Hypothalamus (tissue), 51 donors: ENCODE results near the gene GRIP2.

ENCODE experiments used
- DNase-seq, 51 donors: peaks; one replicate each; lab custom pipeline; 2025; lab: John Stamatoyannopoulos, UW

Gene GRIP2

GRCh38 chr3:14472471-14473351 is 67.4 kb downstream of the GRIP2 start:
- no peak for DNase-seq

- no peak for DNase-seq
Observed at GRCh38 chr3:14471690-14472089, 68.5 kb downstream of the GRIP2 start.

- no peak for DNase-seq
Observed at GRCh38 chr3:14471016-14471415, 69.1 kb downstream of the GRIP2 start.

DNA sequence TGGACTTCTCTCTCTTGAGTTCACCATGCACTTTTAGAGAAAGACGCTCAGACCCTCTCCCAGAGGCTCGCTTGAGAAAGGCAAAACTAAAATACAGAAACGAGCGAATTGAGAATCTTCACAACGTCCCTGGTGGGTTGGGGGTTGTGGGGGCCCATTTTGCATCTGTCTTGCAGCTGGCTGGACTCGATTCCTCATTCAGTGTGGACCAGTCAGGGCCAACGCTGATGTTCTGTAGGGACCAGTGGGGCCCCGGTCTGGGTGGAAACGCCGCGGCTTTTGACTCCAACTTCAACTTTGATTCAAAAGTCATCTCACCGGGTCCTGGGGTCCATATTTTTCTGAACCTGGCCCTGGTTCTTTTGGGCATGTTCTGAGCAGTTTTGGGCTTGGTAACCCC is 69.7 kb downstream of the GRIP2 start:
- DNase-seq: no peak

DNA sequence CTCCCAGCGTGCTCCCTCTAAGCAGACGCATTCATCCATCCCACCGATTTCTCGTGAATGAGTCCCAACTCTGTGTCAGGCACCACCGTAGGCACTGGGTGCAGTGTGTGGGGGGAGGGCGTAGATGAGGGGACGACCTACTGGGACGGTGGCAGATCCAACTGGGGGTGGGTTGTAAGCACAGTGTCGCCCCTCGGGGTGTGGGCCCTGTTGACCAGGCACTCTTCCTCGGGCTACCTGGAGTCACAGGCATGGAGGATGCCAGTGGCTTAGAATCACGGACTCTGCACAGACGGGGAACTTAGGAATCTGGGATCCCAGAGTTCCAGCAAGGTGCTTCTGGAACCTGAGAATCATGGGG is 71.5 kb downstream of the GRIP2 start:
- no peak for DNase-seq

GRCh38 chr3:14467814-14468620 is 72.1 kb downstream of the GRIP2 start:
- peak in 33 of 51 donors; percentile 2 to 56 (median 17) for DNase-seq

GRCh38 chr3:14466179-14466903 is 73.8 kb downstream of the GRIP2 start:
- DNase-seq: no peak

GRCh38 chr3:14465425-14465824 is 74.7 kb downstream of the GRIP2 start:
- no peak for DNase-seq

DNA sequence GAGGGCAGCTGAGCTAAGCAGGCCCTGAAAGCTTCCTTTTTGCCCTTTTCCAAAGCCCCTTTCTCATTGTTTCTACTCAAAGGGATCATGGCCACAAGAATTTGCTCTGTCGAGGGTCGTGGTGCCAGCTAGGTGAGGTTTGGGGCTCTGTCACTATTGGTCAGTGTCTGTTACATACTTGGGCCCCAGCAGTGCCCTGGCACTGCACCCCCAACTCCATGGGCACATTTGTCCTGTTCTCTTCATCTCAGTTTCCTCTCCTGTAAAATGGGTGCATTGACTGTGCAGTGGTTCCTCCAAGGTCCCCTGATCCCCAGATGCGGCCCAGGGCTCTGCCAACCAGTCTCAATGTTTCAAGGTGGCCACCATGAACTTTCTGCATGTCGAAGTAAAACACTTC is 75.6 kb downstream of the GRIP2 start:
- no peak for DNase-seq

- no peak for DNase-seq
Observed at GRCh38 chr3:14464141-14464465, 76.0 kb downstream of the GRIP2 start.

GRCh38 chr3:14463330-14464140 is 76.6 kb downstream of the GRIP2 start:
- DNase-seq: no peak

- no peak for DNase-seq
Observed at GRCh38 chr3:14462738-14463137, 77.4 kb downstream of the GRIP2 start.

DNA sequence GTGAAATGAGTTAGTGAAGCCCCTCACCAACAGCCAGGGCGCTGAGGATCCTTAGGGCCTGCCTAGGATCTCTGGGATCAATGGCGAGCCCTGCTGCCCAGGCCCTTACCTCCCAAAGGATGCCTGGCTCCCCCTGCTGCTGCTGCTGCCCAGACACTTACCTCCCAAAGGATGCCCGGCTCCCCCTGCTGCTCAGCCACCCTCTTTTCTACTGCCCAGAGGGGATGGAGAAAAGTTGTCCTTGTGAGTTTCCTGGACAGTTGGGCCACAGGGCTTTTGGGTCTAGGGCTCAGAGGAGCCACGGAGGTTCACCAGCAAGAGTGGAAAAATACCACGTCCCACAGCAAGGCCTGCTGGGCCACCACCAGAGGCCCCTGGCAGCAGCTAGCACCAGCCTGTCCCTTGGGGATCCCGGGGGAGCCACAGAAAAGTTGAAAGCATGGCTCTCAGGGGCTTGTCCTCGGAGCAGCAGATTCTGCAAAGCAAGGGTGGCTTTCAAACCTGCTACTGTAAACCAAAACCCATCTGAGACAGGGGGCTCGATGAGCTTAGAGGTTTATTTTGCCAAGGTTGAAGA is 78.3 kb downstream of the GRIP2 start:
- peak in 25 of 51 donors; percentile 9 to 67 (median 33) for DNase-seq

GRCh38 chr3:14461006-14461747 is 79.0 kb downstream of the GRIP2 start:
- no peak for DNase-seq

- peak in 41 of 51 donors; percentile 12 to 82 (median 53) for DNase-seq
Observed at GRCh38 chr3:14460342-14461005, 79.7 kb downstream of the GRIP2 start.

GRCh38 chr3:14459787-14460186 is 80.4 kb downstream of the GRIP2 start:
- DNase-seq: no peak

DNA sequence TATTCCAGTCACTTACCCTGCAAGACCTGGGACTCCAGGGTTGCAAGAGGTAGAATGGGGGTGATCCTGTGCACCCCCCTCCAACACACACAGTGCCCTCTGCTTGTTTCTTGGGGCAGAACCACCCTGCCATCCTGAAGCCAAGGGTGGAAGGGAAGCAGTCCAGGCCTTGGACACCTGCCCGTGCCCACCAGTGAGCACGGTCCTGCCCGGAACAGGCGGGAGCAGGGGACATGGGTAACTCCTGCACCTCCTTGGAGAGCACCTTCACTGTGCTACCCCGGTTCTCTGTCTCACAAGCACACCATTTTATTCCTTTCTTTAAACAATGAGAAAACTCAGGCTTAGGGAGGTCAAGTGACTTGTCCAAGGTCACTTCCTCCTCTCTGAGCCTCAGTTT is 80.8 kb downstream of the GRIP2 start:
- no peak for DNase-seq

DNA sequence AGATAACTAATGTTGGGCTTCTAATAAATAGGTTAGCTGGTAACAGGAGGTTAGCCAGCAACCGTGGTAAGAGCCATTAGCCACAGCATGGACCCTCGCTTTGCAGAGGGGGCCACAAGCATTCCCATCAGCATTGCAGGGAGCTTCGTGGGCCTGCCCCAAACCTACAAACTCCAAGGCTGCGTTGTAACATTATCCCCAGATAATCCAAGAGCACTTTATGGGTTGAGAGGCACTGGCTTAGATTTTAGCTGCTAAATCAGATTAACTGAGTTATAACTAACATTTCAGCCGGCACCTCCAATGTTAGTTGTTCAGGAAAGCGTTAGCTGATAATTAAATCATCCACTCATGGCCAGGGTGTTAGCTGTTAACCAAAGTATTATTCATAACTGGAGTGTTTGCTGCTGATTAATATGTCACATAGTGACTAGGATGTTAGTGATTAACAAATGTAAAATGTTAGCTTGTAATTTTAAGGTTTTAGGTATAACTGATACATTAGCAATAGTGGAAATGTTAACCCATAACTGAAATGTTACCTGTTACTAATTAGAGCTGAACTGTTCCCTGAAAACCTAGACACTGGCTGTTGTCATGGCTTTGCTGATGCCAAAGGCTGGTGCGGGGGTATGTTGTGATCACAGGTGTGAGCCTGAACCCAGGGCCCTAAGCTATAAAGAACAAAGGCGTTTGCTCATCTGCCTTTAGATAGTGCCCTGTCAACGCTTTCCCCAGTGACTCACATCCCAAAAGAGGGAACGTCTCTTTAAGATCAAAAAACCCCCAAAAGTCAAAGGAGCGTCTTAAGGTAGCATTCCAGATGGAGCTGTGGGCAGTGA is 81.5 kb downstream of the GRIP2 start:
- DNase-seq: peak in 1 of 51 donors; percentile 8
